Measurements from ENCODE around the gene GINS2. TPM values are rescaled to one million over a fixed set of nuclear protein-coding genes. Genes with fewer than 3 reads are reported as not detected.

The GINS2 gene
- total RNA-seq, 1 experiment from 2014 or later, result 11.3 TPM

DNA sequence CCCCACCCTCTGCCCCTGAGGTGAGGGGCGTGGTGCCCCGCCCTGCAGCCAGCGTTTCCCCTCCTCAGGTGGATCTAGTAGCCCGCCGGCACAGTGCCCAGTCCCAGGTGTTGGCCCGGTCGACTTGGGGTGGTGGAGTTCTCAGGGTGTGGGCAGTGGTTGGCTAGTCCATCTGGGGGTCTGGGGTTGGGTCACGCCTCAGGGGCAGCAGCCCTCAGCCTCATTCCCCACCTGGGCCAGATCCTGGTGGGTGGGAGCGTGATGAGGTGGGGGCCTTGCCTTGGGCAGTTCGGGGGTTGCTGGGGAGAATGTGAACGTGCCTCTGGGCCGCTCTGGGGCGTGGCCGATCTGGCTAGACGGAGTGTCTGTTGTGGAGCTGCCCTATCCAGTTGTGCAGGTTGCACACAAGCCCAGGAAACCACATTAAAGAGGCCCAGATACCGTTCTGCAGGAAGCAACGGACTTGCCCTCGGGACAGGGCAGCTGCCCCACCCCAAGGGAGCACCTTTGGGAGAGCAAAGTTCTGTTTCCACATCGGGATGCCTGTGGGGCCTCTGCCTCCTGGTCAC is 43.6 kb downstream of the GINS2 start:
- ChIA-PET CTCF (interaction anchor here (0.7 to 1.4 kb wide), 2 partner anchors 59 to 393 kb away, joined by 3 read pairs; no protein-coding TSS in a partner anchor), POLR2A (no interaction called here)
- H3K4me1 Mint-ChIP-seq (ENCODE audit: insufficient read depth, unreplicated experiment), result no peaks in the 10 kb centered on the region
- H3K9me3 Mint-ChIP-seq (ENCODE audit: unreplicated experiment), result no peaks in the 10 kb centered on the region
- H3K36me3 Mint-ChIP-seq (ENCODE audit: insufficient read depth, unreplicated experiment), result peaks cover 42% of the 10 kb centered on the region
- no peaks in the 10 kb centered on the region for H3K27me3 Mint-ChIP-seq (ENCODE audit: insufficient read depth, unreplicated experiment)
- DNase-seq (ENCODE audit: unreplicated experiment), result peak; percentile 16
- no peak overlapping the region for H3K4me3 Mint-ChIP-seq (ENCODE audit: unreplicated experiment)
- H3K27ac Mint-ChIP-seq (ENCODE audit: low read depth, unreplicated experiment), result no peak overlapping the region
- intact Hi-C loops (cut with micrococcal nuclease), result no loop called here
- TF ChIP-seq, protein P1, sequence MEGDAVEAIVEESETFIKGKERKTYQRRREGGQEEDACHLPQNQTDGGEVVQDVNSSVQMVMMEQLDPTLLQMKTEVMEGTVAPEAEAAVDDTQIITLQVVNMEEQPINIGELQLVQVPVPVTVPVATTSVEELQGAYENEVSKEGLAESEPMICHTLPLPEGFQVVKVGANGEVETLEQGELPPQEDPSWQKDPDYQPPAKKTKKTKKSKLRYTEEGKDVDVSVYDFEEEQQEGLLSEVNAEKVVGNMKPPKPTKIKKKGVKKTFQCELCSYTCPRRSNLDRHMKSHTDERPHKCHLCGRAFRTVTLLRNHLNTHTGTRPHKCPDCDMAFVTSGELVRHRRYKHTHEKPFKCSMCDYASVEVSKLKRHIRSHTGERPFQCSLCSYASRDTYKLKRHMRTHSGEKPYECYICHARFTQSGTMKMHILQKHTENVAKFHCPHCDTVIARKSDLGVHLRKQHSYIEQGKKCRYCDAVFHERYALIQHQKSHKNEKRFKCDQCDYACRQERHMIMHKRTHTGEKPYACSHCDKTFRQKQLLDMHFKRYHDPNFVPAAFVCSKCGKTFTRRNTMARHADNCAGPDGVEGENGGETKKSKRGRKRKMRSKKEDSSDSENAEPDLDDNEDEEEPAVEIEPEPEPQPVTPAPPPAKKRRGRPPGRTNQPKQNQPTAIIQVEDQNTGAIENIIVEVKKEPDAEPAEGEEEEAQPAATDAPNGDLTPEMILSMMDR (IDR thresholded peaks at IDR 0.05; ENCODE audit: unreplicated experiment), result no peak
- BruUV-seq (replicated peaks), result no TSS peak

DNA sequence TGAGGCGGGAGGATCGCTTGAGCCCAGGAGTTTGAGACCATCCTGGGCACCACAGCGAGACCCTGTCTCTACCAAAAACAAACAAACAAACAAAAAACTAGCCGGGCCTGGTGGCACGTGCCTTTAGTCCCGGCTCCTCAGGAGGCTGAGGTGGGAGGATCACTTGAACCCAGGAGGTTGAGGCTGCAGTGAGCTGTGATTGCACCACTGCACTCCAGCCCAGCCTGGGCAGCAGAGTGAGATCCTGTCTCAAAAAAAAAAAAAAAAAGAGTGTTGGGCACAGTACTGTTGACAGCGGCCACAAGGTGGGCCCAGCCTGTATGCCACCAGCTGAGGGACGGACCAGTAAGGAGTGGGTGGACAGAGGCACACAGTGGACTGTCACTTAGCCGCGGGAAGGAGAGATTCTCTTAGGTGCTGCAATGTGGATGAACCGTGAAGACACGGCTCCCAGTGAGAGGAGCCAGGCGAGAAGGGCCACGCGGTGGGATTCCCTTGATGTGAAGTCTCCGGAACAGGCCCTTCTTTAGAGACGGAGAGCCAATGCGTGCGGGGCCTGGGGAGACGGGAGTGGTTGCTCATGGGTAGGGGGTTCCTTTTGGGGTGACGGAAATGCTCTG is 44.6 kb downstream of the GINS2 start:
- intact Hi-C loops (cut with micrococcal nuclease), result no loop called here
- no peaks in the 10 kb centered on the region for H3K27me3 Mint-ChIP-seq (ENCODE audit: insufficient read depth, unreplicated experiment)
- DNase-seq (ENCODE audit: unreplicated experiment), result no peak
- no peaks in the 10 kb centered on the region for H3K4me1 Mint-ChIP-seq (ENCODE audit: insufficient read depth, unreplicated experiment)
- POLR2A ChIA-PET, result no interaction called here
- TF ChIP-seq, protein P1 (IDR thresholded peaks at IDR 0.05; ENCODE audit: unreplicated experiment), result no peak
- peaks cover 41% of the 10 kb centered on the region for H3K36me3 Mint-ChIP-seq (ENCODE audit: insufficient read depth, unreplicated experiment)
- H3K27ac Mint-ChIP-seq (ENCODE audit: low read depth, unreplicated experiment), result no peak overlapping the region
- no peaks in the 10 kb centered on the region for H3K9me3 Mint-ChIP-seq (ENCODE audit: unreplicated experiment)
- no TSS peak for BruUV-seq (replicated peaks)
- CTCF ChIA-PET, result interaction anchor here (0.6 to 1.4 kb wide), 3 partner anchors 11 to 571 kb away, joined by 3 to 4 read pairs (median 3); no protein-coding TSS in a partner anchor
- no peak overlapping the region for H3K4me3 Mint-ChIP-seq (ENCODE audit: unreplicated experiment)

DNA sequence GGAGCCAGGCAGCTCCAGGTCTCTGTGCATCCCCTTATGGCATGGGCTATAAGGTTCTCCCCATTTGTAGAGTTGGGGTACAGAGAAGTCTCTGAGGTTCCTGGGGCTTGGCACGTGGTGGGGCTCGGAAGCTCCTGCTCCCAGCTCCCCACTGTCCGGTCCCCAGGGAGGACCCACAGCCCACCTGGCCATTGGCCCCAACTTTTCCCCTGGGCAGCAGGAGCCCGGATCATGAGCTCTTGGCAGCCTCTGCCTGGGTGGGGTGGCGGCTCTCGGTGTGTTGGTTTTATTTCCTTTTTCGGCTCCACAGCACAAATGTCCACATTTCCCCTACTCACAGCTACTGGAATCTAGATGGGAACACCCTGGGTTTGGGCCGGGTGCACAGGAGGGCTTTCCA is 45.1 kb downstream of the GINS2 start:
- intact Hi-C loops (cut with micrococcal nuclease), result no loop called here
- POLR2A ChIA-PET, result no interaction called here
- Mint-ChIP-seq H3K27me3 (ENCODE audit: insufficient read depth, unreplicated experiment) (no peaks in the 10 kb centered on the region), H3K9me3 (ENCODE audit: unreplicated experiment) (no peaks in the 10 kb centered on the region), H3K36me3 (ENCODE audit: insufficient read depth, unreplicated experiment) (peaks cover 35% of the 10 kb centered on the region), H3K4me3 (ENCODE audit: unreplicated experiment) (no peak overlapping the region), H3K27ac (ENCODE audit: low read depth, unreplicated experiment) (no peak overlapping the region), H3K4me1 (ENCODE audit: insufficient read depth, unreplicated experiment) (no peaks in the 10 kb centered on the region)
- TF ChIP-seq, protein P1 (IDR thresholded peaks at IDR 0.05; ENCODE audit: unreplicated experiment), result no peak
- CTCF ChIA-PET, result interaction anchor here (0.6 to 1.4 kb wide), 5 partner anchors 12 to 391 kb away, joined by 3 to 5 read pairs (median 3); no protein-coding TSS in a partner anchor
- DNase-seq (ENCODE audit: unreplicated experiment), result no peak
- BruUV-seq (replicated peaks), result no TSS peak

DNA sequence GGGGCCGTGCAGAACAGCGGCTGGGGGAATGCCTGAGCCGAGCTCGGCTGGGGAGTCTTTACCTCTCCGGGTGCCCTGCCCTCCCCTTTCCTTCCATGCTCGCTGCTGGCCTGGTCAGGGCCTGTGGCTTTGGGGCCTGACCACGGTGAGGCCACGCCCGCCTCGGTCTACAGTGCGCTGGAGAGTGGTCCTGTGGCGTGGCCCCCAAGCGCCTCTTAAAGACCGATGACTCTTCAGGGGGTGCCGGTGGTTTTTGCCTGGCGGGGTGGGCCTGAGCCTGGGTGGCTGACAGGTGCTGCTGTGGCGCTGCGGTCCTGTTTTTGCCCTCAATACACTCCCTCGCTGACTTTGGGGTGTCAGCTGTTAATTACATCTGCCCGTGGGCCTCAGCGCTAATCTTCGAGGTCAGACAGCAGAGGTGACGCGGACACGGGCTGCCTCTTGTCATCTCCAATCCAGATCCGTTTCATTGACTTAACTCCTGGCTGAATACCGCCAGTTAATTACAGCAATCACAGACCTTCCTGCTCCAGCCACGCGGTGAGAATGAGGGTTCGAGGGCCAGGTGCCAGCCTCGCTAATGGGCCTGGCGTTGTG is 45.9 kb downstream of the GINS2 start:
- H3K27me3 Mint-ChIP-seq (ENCODE audit: insufficient read depth, unreplicated experiment), result no peaks in the 10 kb centered on the region
- intact Hi-C loops (cut with micrococcal nuclease), result no loop called here
- H3K36me3 Mint-ChIP-seq (ENCODE audit: insufficient read depth, unreplicated experiment), result peaks cover 27% of the 10 kb centered on the region
- no TSS peak for BruUV-seq (replicated peaks)
- no peaks in the 10 kb centered on the region for H3K4me1 Mint-ChIP-seq (ENCODE audit: insufficient read depth, unreplicated experiment)
- H3K4me3 Mint-ChIP-seq (ENCODE audit: unreplicated experiment), result no peak overlapping the region
- TF ChIP-seq, protein P1 (IDR thresholded peaks at IDR 0.05; ENCODE audit: unreplicated experiment), result no peak
- H3K9me3 Mint-ChIP-seq (ENCODE audit: unreplicated experiment), result no peaks in the 10 kb centered on the region
- POLR2A ChIA-PET, result no interaction called here
- H3K27ac Mint-ChIP-seq (ENCODE audit: low read depth, unreplicated experiment), result no peak overlapping the region
- CTCF ChIA-PET, result interaction anchor here (0.6 kb wide), 1 partner anchor 35 kb away, joined by 5 read pairs; no protein-coding TSS in a partner anchor
- DNase-seq (ENCODE audit: unreplicated experiment), result no peak
